AG04449 (cell line): Measurements from ENCODE around the gene ZNF750.

ENCODE experiments used
- CTCF ChIA-PET: fragments of 350-600 bp; formaldehyde crosslinking; extraction: SDS; loops from one replicate; lab custom pipeline; 2021; ENCODE audit warnings: antibody characterized with exemption; lab: Yijun Ruan, JAX
- POLR2A ChIA-PET: fragments of 400-600, 350-600 bp; formaldehyde crosslinking; extraction: SDS; loops from one replicate; lab custom pipeline; 2020; ENCODE audit warnings: antibody characterized with exemption, inconsistent platforms; lab: Yijun Ruan, JAX
- DNase-seq: peaks from one replicate; pipeline ENCODE4 v3.0.0-alpha.2; 2010; ENCODE audit warnings: low read depth, low spot score
- H3K4me3 ChIP-seq: 2 replicates; pipeline ENCODE4 v1.5.1; 2011; ENCODE audit warnings: low read depth, mild to moderate bottlenecking, control low read depth, low read length
- CTCF ChIP-seq: IDR thresholded peaks from one replicate; pipeline ENCODE4 v1.5.1; 2011; ENCODE audit warnings: mild to moderate bottlenecking, moderate library complexity, low read length, control low read depth, inconsistent platforms; ENCODE audit not compliant: insufficient read depth; ENCODE audit errors: missing control alignments

Gene ZNF750

GRCh38 chr17:82883419-82884031 is 43.7 kb upstream of the ZNF750 start:
- DNase-seq = no peak
- no peak overlapping the region for H3K4me3 ChIP-seq
- CTCF ChIA-PET = no interaction called here
- no peak for TF ChIP-seq CTCF
- POLR2A ChIA-PET = no interaction called here

- H3K4me3 ChIP-seq = no peak overlapping the region
- ChIA-PET CTCF (no interaction called here), POLR2A (no interaction called here)
- DNase-seq = no peak
- TF ChIP-seq CTCF = no peak
Measured at GRCh38 chr17:82882715-82883418, 43.0 kb upstream of the ZNF750 start.

- CTCF ChIA-PET = no interaction called here
- no peak for TF ChIP-seq CTCF
- no peak overlapping the region for H3K4me3 ChIP-seq
- POLR2A ChIA-PET = interaction anchor here (0.6 kb wide), 1 partner anchor 39 kb away, joined by 3 read pairs; no protein-coding TSS in a partner anchor
- DNase-seq = no peak
Measured at GRCh38 chr17:82881900-82882714, 42.3 kb upstream of the ZNF750 start.

- no peak overlapping the region for H3K4me3 ChIP-seq
- no peak for TF ChIP-seq CTCF
- ChIA-PET POLR2A (interaction anchor here (0.6 kb wide), 1 partner anchor 38 kb away, joined by 3 read pairs; no protein-coding TSS in a partner anchor), CTCF (interaction anchor here (1.0 kb wide), 1 partner anchor 31 kb away, joined by 3 read pairs; no protein-coding TSS in a partner anchor)
- no peak for DNase-seq
Measured at GRCh38 chr17:82881324-82881823, 41.6 kb upstream of the ZNF750 start.

- TF ChIP-seq CTCF = no peak
- ChIA-PET CTCF (interaction anchor here (1.0 kb wide), 1 partner anchor 31 kb away, joined by 3 read pairs; no protein-coding TSS in a partner anchor), POLR2A (no interaction called here)
- DNase-seq = no peak
- no peak overlapping the region for H3K4me3 ChIP-seq
Measured at GRCh38 chr17:82880620-82881323, 41.0 kb upstream of the ZNF750 start.
